Coronary artery (tissue), 2 donors: ENCODE measurements around the gene HOXC12.
A peak's percentile ranks its signal among the peaks of the same experiment; 100 is the strongest.

Experiments used
- DNase-seq: peaks from one replicate; pipeline ENCODE4 v3.0.0-alpha.2; 2017; ENCODE audit warnings: low spot score
- H3K27ac ChIP-seq, 2 donors: fragments of 200-600 bp; sonication (generic); one replicate each; pipeline ENCODE4 v1.5.1; 2016 to 2019
- H3K4me3 ChIP-seq: fragments of 200-600 bp; sonication (generic); 2 replicates; pipeline ENCODE4 v1.5.1; 2016; ENCODE audit warnings: mild to moderate bottlenecking, moderate library complexity
- CTCF ChIP-seq: fragments of 200-600 bp; sonication (generic); IDR thresholded peaks from one replicate; pipeline ENCODE4 v1.5.1; 2019; ENCODE audit warnings: antibody characterized with exemption

The HOXC12 gene

GRCh38 chr12:53953831-53954693 is 641 bp upstream of the HOXC12 start:
- no peak overlapping the region for H3K27ac ChIP-seq
- no peak for DNase-seq
- no peak overlapping the region for H3K4me3 ChIP-seq
- no peak for TF ChIP-seq CTCF

- TF ChIP-seq CTCF: no peak
- DNase-seq: no peak
- Histone ChIP-seq H3K27ac (no peak overlapping the region), H3K4me3 (peak overlapping the region; percentile 30)
Measured at GRCh38 chr12:53955036-53955775, 503 bp downstream of the HOXC12 start.

DNA sequence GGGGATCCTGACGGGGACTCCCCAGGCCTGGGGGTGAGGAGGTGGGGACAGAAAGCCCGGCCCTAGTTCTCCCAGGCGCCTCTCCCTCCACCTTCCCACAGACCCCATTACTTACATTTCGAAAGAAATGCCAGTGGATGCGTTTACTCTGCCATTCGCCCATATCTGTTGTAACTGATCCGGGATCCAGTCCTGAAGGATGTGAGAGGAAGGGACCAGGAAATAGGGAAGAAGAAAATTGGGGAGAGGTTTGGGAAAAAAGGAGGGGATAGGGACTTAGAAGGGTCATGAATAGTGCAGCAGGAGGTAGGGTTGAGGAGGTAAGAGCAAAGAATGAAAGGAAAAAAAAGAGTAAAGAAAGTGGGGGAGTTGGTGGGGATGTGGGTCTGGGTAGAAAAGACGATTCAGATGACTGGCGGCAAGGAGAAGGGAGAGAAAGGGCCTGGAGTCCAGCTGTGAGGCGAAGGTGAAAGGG is 1.1 kb downstream of the HOXC12 start:
- no peak overlapping the region for H3K27ac ChIP-seq
- no peak for TF ChIP-seq CTCF
- DNase-seq: no peak
- H3K4me3 ChIP-seq: no peak overlapping the region

- Histone ChIP-seq H3K4me3 (no peak overlapping the region), H3K27ac (no peak overlapping the region)
- no peak for DNase-seq
- no peak for TF ChIP-seq CTCF
Measured at GRCh38 chr12:53956251-53956887, 1.7 kb downstream of the HOXC12 start.

DNA sequence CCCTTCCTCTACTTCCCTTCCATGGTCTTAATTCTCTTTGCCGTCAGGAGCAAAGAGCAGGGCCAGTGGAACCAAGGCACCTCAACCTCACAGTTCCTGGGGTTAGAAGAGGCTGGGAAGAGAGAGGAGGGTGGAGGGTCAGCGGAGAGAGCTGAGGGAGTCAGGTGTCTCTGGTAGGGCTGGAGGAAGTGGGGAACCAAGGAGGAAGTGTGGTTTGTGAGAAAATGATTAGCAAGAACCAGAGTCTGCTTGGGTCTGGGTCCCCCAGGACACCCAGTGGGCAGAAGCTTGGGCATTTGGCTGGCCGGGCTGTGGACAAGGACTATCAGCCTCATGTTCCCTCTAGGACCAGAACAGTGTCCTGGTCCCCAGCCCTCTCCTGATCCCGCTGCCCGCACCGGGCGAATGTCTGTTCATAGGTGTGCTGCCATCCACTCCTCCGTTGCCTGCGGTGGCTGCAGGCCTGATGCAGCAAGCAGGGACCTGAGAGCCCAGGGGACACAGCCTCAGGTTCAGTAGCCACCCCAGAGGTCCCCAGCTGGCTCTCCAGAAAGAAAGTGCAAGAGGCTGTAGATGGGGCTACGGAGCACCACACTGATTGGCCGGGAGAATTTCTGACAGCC is 2.3 kb downstream of the HOXC12 start:
- no peak for DNase-seq

More for the DNA sequence above, 2.3 kb downstream of the HOXC12 start:
- Histone ChIP-seq H3K27ac (no peak overlapping the region), H3K4me3 (no peak overlapping the region)
- no peak for TF ChIP-seq CTCF
